HEK293T (cell line): Measurements from ENCODE around the gene FBXO17.

ENCODE experiments used
- CTCF ChIA-PET: fragments of 350-600 bp; formaldehyde crosslinking; extraction: SDS; loops from one replicate; lab custom pipeline; 2021; ENCODE audit warnings: antibody characterized with exemption, inconsistent platforms; lab: Yijun Ruan, JAX
- POLR2A ChIA-PET: fragments of 350-600 bp; formaldehyde crosslinking; extraction: SDS; loops from one replicate; lab custom pipeline; 2020; ENCODE audit warnings: antibody characterized with exemption, inconsistent platforms; lab: Yijun Ruan, JAX
- DNase-seq: peaks from one replicate; pipeline ENCODE4 v3.0.0; 2012; ENCODE audit warnings: mixed read lengths; ENCODE audit errors: extremely low spot score
- ARNT ChIP-seq: fragments of 450-650 bp; IDR thresholded peaks from 2 replicates; pipeline ENCODE4 v1.6.1; 2017; ENCODE audit warnings: mild to moderate bottlenecking
- BHLHE40 ChIP-seq: fragments of 450-650 bp; IDR thresholded peaks from 2 replicates; pipeline ENCODE4 v1.6.1; 2016; ENCODE audit warnings: mild to moderate bottlenecking, moderate library complexity, borderline replicate concordance
- CTBP1 ChIP-seq: fragments of 450-650 bp; IDR thresholded peaks from 2 replicates; pipeline ENCODE4 v1.6.1; 2016; ENCODE audit warnings: borderline replicate concordance
- ELF4 ChIP-seq: fragments of 450-650 bp; IDR thresholded peaks from 2 replicates; pipeline ENCODE4 v1.6.1; 2017; ENCODE audit warnings: antibody characterized with exemption
- FOXA1 ChIP-seq: fragments of 450-650 bp; IDR thresholded peaks from 2 replicates; pipeline ENCODE4 v1.6.1; 2016; ENCODE audit warnings: mild to moderate bottlenecking
- FOXK2 ChIP-seq: fragments of 450-650 bp; IDR thresholded peaks from 2 replicates; pipeline ENCODE4 v1.6.1; 2016; ENCODE audit warnings: mild to moderate bottlenecking
- FOXM1 ChIP-seq: fragments of 450-650 bp; IDR thresholded peaks from 2 replicates; pipeline ENCODE4 v1.6.1; 2017; ENCODE audit warnings: mild to moderate bottlenecking, borderline replicate concordance
- HDGF ChIP-seq: fragments of 450-650 bp; IDR thresholded peaks from 2 replicates; pipeline ENCODE4 v1.6.1; 2017; ENCODE audit warnings: antibody characterized with exemption, borderline replicate concordance
- L3MBTL2 ChIP-seq: fragments of 450-650 bp; conservative IDR thresholded peaks from 2 replicates; pipeline ENCODE4 v1.6.1; 2016; ENCODE audit warnings: mild to moderate bottlenecking
- LEF1 ChIP-seq: fragments of 450-650 bp; IDR thresholded peaks from 2 replicates; pipeline ENCODE4 v1.6.1; 2017; ENCODE audit warnings: mild to moderate bottlenecking, borderline replicate concordance
- NFRKB ChIP-seq: fragments of 450-650 bp; IDR thresholded peaks from 2 replicates; pipeline ENCODE4 v1.6.1; 2016; ENCODE audit warnings: mild to moderate bottlenecking, moderate library complexity
- PKNOX1 ChIP-seq: fragments of 450-650 bp; IDR thresholded peaks from 2 replicates; pipeline ENCODE4 v1.6.1; 2016
- SP1 ChIP-seq: fragments of 450-650 bp; IDR thresholded peaks from 2 replicates; pipeline ENCODE4 v1.6.1; 2017
- SUZ12 ChIP-seq: fragments of 450-650 bp; IDR thresholded peaks from 2 replicates; pipeline ENCODE4 v1.6.1; 2016; ENCODE audit warnings: mild to moderate bottlenecking
- TARDBP ChIP-seq: fragments of 450-650 bp; IDR thresholded peaks from 2 replicates; pipeline ENCODE4 v1.6.1; 2016
- ZNF384 ChIP-seq: fragments of 450-650 bp; IDR thresholded peaks from 2 replicates; pipeline ENCODE4 v1.6.1; 2016

The FBXO17 gene

GRCh38 chr19:38951187-38951586 lies 24.4 kb downstream of the FBXO17 start:
- no peak for TF ChIP-seq ELF4
- DNase-seq: no peak
- ChIA-PET POLR2A (no interaction called here), CTCF (interaction anchor here (1.1 kb wide), 1 partner anchor 11 kb away, joined by 3 read pairs; no protein-coding TSS in a partner anchor)

GRCh38 chr19:38949580-38950367 lies 25.8 kb downstream of the FBXO17 start:
- POLR2A ChIA-PET: no interaction called here
- CTCF ChIA-PET: interaction anchor here (0.6 kb wide), 1 partner anchor 41 kb away, joined by 3 read pairs; no protein-coding TSS in a partner anchor
- no peak for DNase-seq
- TF ChIP-seq NFRKB: no peak
- no peak for TF ChIP-seq SP1
- TF ChIP-seq PKNOX1: no peak
- TF ChIP-seq FOXA1: no peak
- no peak for TF ChIP-seq ELF4
- no peak for TF ChIP-seq FOXK2
- no peak for TF ChIP-seq BHLHE40
- TF ChIP-seq TARDBP: no peak
- no peak for TF ChIP-seq ZNF384
- no peak for TF ChIP-seq HDGF
- no peak for TF ChIP-seq L3MBTL2
- TF ChIP-seq CTBP1: no peak
- no peak for TF ChIP-seq FOXM1
- TF ChIP-seq LEF1: no peak

- ChIA-PET POLR2A (no interaction called here), CTCF (interaction anchor here (0.5 kb wide), 1 partner anchor 46 kb away, joined by 5 read pairs; no protein-coding TSS in a partner anchor)
- no peak for DNase-seq
- TF ChIP-seq TARDBP: no peak
- TF ChIP-seq PKNOX1: no peak
- no peak for TF ChIP-seq FOXK2
- no peak for TF ChIP-seq CTBP1
- TF ChIP-seq FOXA1: no peak
- no peak for TF ChIP-seq SP1
- no peak for TF ChIP-seq L3MBTL2
- no peak for TF ChIP-seq HDGF
- no peak for TF ChIP-seq ZNF384
- TF ChIP-seq ARNT: no peak
- no peak for TF ChIP-seq SUZ12
- no peak for TF ChIP-seq BHLHE40
- no peak for TF ChIP-seq NFRKB
- TF ChIP-seq LEF1: no peak
- TF ChIP-seq FOXM1: no peak
- no peak for TF ChIP-seq ELF4
These were observed 29.1 kb downstream of the FBXO17 start for GRCh38 chr19:38946229-38947010.

- POLR2A ChIA-PET: no interaction called here
- TF ChIP-seq SP1 (peak; percentile 61), FOXA1 (no peak), L3MBTL2 (no peak)
- no peak for DNase-seq
- CTCF ChIA-PET: interaction anchor here (0.5 to 0.6 kb wide), 2 partner anchors 15 to 45 kb away, joined by 3 to 5 read pairs; partner anchors contain the start of gene MRPS12
These were observed 29.8 kb downstream of the FBXO17 start for GRCh38 chr19:38945562-38946228.

- DNase-seq: no peak
- no peak for TF ChIP-seq HDGF
- no peak for TF ChIP-seq LEF1
- TF ChIP-seq FOXM1: no peak
- no peak for TF ChIP-seq FOXK2
- TF ChIP-seq SUZ12: no peak
- TF ChIP-seq L3MBTL2: no peak
- no peak for TF ChIP-seq SP1
- no peak for TF ChIP-seq BHLHE40
- TF ChIP-seq ELF4: no peak
- TF ChIP-seq FOXA1: no peak
- no peak for TF ChIP-seq ZNF384
- TF ChIP-seq NFRKB: no peak
- no peak for TF ChIP-seq ARNT
- no peak for TF ChIP-seq CTBP1
- no peak for TF ChIP-seq TARDBP
- TF ChIP-seq PKNOX1: no peak
- POLR2A ChIA-PET: no interaction called here
- CTCF ChIA-PET: interaction anchor here (0.6 kb wide), 1 partner anchor 14 kb away, joined by 3 read pairs; the partner anchor contains the start of gene MRPS12
These were observed 30.5 kb downstream of the FBXO17 start for GRCh38 chr19:38944981-38945506.
